GM13977 (cell line): ENCODE data around the gene ACR.
"Not testable (repeated sequence)": the region's sequence is repeated elsewhere in the genome, so short reads cannot be mapped to it uniquely, and the experiment has no call there.

Experiments used
- DNase-seq: peaks from one replicate; pipeline ENCODE4 v3.0.0; 2012; ENCODE audit warnings: low spot score
- CTCF ChIP-seq: IDR thresholded peaks from 2 replicates; pipeline ENCODE4 v1.5.1; 2012; ENCODE audit warnings: mild to moderate bottlenecking, control low read depth; ENCODE audit not compliant: insufficient read depth; ENCODE audit errors: extremely low read depth, missing control alignments
- in situ Hi-C: fragments of 300-500 bp; cut with MboI; formaldehyde crosslinking; loops from one replicate; pipeline ENCODE4 v1.12.0; 2022; ENCODE audit warnings: low sequenced_read_pairs, low pct_unique_long_range_greater_than_20kb, mixed read lengths, inconsistent platforms; ENCODE audit not compliant: unreplicated experiment

The ACR gene

DNA sequence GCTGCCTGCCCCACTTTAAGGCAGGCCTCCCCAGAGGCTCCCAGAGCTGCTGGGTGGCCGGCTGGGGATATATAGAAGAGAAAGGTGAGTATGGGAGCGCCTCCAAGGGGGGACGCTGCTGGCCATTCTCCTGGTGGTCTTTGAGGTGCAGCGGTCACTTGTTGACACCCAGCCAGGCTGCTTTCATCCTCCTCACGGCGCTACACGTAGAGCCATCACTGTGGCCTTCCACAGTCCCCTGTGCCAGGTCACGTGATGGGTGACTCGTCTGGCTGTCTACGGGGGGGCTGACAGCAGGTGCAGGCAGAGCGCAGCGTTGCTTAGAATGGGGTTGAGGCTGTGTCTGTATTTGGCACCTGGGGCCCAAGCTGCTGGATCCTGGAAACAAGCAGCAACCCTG, 1.9 kb downstream of the ACR start:
- in situ Hi-C loops = no loop called here
- TF ChIP-seq CTCF = no peak
- no peak for DNase-seq

- in situ Hi-C loops, DNase-seq: not testable (repeated sequence)
Observed at GRCh38 chr22:50740714-50741113, 2.7 kb downstream of the ACR start.

- in situ Hi-C loops, DNase-seq: not testable (repeated sequence)
Observed at GRCh38 chr22:50744424-50744823, 6.4 kb downstream of the ACR start.

DNA sequence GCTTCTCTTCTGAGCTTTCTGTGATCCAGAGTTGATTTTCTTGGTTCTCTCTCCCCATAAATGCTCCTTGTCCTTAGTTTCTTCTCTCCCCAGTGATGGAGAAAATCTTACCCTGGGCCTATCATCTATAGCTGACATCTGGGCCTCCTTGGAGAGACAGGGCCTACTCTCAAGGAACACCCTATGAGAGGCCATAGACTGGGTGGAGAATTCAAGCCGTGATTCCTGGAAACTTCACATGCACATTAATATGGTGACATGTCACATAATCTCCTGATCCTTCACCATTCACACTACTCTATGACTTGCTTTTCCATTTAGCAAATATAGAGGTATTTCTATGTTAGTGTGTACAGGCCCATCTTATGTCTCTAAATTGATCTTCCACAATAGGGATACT, 9.5 kb downstream of the ACR start:
- DNase-seq, in situ Hi-C loops: not testable (repeated sequence)

- in situ Hi-C loops, DNase-seq: not testable (repeated sequence)
Observed at GRCh38 chr22:50748630-50749029, 10.6 kb downstream of the ACR start.

DNA sequence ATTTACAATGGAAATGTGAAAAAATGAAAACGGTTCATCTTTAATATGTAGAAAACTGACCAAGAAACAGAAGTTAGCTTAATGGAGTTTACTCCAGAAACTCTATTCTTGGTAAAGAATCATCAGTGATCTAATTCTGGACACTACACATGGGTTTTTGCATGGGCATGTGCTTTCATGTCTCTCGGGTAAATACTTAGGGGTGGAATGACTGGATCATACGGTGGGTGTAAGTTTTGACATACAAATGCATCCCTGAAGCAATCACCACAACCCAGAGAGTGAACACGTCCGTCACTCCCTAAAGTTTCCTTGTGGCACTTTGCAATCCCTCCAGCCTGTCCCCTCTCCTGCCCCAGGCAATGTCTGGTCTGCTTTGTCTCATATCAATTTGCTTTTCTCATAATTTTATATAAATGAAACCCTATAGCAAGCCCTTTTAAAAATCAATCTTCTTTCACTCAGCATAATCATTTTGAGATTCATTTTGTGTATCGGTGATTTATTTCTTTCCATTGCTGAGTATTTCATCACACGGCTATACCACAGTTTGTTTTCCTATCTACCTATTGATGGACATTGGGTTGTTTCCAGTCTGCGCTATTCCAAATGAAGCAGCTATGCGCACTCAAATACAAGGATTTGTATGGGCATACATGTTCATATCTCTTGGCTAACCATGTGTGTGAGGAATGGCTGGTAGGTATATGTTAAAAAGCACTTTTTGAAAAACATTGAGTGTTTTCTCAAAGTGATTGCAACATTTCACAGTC, 11.5 kb downstream of the ACR start:
- in situ Hi-C loops, DNase-seq: not testable (repeated sequence)

DNA sequence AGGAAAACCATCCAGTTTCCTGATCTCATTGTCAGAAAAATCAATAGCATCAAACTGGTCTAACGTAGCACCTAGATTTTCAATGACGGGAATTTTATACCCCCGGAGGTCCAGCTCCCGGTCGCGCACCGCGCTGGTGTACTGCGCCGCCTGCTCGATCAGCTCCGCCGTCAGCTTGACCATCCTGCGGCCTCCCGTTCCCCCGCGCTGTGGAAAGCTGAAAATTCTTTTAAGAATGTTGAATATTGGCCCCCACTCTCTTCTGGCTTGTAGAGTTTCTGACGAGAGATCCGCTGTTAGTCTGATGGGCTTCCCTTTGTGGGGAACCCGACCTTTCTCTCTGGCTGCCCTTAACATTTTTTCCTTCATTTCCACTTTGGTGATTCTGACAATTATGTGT, 17.2 kb downstream of the ACR start:
- in situ Hi-C loops, DNase-seq: not testable (repeated sequence)

- DNase-seq, in situ Hi-C loops: not testable (repeated sequence)
Observed at GRCh38 chr22:50756406-50756805, 18.4 kb downstream of the ACR start.

DNA sequence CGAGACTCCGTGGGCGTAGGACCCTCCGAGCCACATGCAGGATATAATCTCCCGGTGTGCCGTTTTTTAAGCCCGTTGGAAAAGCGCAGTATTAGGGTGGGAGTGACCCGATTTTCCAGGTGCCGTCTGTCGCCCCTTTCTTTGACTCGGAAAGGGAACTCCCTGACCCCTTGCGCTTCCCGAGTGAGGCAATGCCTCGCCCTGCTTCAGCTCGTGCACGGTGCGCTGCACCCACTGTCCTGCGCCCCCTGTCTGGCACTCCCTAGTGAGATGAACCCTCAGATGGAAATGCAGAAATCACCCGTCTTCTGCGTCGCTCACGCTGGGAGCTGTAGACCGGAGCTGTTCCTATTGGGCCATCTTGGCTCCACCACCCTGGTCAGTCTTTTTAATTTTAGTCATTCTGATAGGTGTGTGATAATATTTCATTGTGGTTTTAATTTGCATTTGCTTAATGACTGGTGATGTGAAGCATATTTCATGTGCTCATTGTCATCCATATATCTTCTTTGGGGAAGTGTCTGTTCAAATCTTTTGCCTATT, 19.0 kb downstream of the ACR start:
- TF ChIP-seq CTCF = peak; percentile 8
- DNase-seq, in situ Hi-C loops: not testable (repeated sequence)

DNA sequence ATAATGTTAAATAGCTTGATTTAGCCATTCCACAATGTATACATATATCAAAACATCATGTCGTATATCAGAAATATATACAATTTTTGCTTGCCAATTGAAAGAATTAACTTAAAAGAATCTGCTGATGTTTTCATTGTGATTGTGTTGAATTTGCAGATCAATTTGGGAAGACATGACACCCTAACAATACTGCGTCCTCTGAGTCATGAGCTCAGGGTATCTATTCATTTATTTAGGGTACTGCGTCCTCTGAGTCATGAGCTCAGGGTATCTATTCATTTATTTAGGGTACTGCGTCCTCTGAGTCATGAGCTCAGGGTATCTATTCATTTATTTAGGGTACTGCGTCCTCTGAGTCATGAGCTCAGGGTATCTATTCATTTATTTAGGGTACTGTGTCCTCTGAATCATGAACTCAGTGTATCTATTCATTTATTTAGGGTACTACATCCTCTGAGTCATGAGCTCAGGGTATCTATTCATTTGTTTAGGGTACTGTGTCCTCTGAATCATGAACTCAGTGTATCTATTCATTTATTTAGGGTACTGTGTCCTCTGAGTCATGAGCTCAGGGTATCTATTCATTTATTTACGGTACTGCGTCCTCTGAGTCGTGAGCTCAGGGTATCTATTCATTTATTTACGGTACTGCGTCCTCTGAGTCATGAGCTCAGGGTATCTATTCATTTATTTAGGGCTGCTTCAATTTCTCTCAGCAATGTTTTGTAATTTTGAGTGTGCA, 21.8 kb downstream of the ACR start:
- DNase-seq, in situ Hi-C loops: not testable (repeated sequence)

- in situ Hi-C loops, DNase-seq: not testable (repeated sequence)
Observed at GRCh38 chr22:50761829-50762228, 23.8 kb downstream of the ACR start.

- in situ Hi-C loops = not testable (repeated sequence)
Observed at GRCh38 chr22:50764288-50764687, 26.3 kb downstream of the ACR start.

More at GRCh38 chr22:50764288-50764687, 26.3 kb downstream of the ACR start:
- DNase-seq = not testable (repeated sequence)
